NT2/D1 (cell line): ENCODE results near the gene FAF1.

ENCODE experiments used
- DNase-seq: peaks from one replicate; pipeline ENCODE4 v3.0.0-alpha.2; 2011; ENCODE audit warnings: low read depth, low spot score
- H3K27me3 ChIP-seq: 2 replicates; pipeline ENCODE4 v1.6.0; 2011; ENCODE audit warnings: mild to moderate bottlenecking; ENCODE audit not compliant: insufficient read length, insufficient read depth
- H3K36me3 ChIP-seq: 2 replicates; pipeline ENCODE4 v1.6.1; 2011; ENCODE audit warnings: mild to moderate bottlenecking, low read length, mixed read lengths; ENCODE audit not compliant: insufficient read depth, insufficient read length
- H3K4me1 ChIP-seq: 2 replicates; pipeline ENCODE4 v1.5.1; 2011; ENCODE audit not compliant: insufficient read depth, insufficient read length
- H3K4me3 ChIP-seq: 2 replicates; pipeline ENCODE4 v1.5.1; 2011; ENCODE audit warnings: low read depth; ENCODE audit not compliant: insufficient read length
- H3K9ac ChIP-seq: 2 replicates; pipeline ENCODE4 v1.6.0; 2011; ENCODE audit warnings: low read depth; ENCODE audit not compliant: insufficient read length
- H3K9me3 ChIP-seq: 2 replicates; pipeline ENCODE4 v1.5.1; 2011; ENCODE audit warnings: mild to moderate bottlenecking, low read length; ENCODE audit not compliant: insufficient read depth
- SUZ12 ChIP-seq: IDR thresholded peaks from 2 replicates; pipeline ENCODE4 v1.6.1; 2011; ENCODE audit not compliant: insufficient read length, insufficient read depth; ENCODE audit errors: extremely low read depth
- YY1 ChIP-seq: IDR thresholded peaks from 2 replicates; pipeline ENCODE4 v1.6.1; 2011; ENCODE audit not compliant: insufficient read length, insufficient read depth
- ZNF274 ChIP-seq: IDR thresholded peaks from 2 replicates; pipeline ENCODE4 v1.6.1; 2011; ENCODE audit warnings: mild to moderate bottlenecking, low read depth, low read length

The FAF1 gene

DNA sequence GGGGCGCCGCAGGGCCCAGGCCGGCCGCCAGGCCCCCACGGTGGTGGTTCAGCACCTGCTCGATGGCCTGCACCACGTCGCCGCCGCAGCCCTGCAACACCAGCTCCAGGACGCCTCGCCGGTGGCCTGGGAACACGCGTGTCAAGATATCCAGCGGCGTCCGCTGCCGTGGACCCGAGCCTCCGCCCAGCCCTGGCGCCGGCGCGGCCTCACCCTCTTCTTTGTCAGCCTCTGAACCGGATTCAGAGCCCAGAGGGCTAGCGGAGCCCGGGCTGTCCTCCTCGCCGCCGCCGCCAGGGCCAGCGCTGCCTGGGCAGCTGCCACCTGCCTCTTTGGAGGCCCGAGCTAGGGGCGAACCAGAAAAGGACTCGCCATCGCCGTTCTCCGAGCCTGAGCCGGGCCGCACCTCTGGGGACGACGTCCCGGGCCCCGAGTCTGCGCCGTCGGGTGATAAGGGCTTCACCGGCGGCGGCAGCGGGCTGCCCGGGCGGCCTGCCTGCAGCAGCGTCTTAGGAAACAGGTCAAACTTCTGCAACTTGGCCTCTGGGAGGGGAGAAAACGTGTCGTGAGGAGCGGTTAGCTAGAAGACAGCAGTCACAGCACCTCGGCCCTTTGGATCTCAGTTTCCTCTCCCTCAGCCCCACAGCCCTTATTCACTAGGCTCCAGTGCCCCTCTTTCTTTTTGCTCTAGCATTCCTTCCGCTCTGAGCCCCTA lies 540.7 kb downstream of the FAF1 start:
- peak overlapping the region; percentile 45 for H3K4me3 ChIP-seq
- TF ChIP-seq YY1 (no peak), SUZ12 (peak; percentile 100), ZNF274 (no peak)
- H3K4me1 ChIP-seq: peaks cover 28% of the 10 kb centered on the region
- H3K9me3 ChIP-seq: no peaks in the 10 kb centered on the region
- no peak for DNase-seq
- no peaks in the 10 kb centered on the region for H3K36me3 ChIP-seq
- peaks cover 100% of the 10 kb centered on the region for H3K27me3 ChIP-seq
- H3K9ac ChIP-seq: peak overlapping the region; percentile 37

DNA sequence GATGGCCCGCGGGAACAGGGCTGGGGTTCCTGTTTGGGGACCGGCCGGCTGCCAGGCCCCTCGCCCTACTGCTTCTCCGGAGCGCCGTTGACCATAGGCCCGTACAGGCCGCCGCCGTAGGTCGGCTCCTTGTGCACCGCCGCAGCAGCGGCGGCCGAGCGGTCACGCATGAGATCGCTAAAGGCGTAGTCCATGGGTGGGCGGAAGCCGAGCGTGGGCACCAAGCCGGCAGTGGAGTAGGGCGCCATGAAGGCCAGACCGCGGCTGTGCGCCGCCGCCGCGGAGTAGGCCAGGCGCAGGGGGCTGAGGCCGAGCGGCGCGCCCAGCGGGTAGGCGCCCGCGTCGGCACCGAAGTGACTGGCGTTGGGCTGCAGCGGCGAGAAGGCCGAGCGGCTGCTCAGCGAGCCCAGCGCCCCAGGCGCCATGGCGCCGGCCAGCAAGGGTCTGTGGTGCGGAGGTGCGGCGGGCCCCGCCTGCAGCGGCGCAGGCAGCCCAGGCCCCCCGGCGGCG lies 541.4 kb downstream of the FAF1 start:
- Histone ChIP-seq H3K27me3 (peaks cover 100% of the 10 kb centered on the region), H3K4me1 (peaks cover 28% of the 10 kb centered on the region), H3K9ac (peak overlapping the region; percentile 65), H3K9me3 (no peaks in the 10 kb centered on the region), H3K36me3 (no peaks in the 10 kb centered on the region), H3K4me3 (peak overlapping the region; percentile 45)
- no peak for DNase-seq
- TF ChIP-seq YY1 (no peak), SUZ12 (peak; percentile 100)

DNA sequence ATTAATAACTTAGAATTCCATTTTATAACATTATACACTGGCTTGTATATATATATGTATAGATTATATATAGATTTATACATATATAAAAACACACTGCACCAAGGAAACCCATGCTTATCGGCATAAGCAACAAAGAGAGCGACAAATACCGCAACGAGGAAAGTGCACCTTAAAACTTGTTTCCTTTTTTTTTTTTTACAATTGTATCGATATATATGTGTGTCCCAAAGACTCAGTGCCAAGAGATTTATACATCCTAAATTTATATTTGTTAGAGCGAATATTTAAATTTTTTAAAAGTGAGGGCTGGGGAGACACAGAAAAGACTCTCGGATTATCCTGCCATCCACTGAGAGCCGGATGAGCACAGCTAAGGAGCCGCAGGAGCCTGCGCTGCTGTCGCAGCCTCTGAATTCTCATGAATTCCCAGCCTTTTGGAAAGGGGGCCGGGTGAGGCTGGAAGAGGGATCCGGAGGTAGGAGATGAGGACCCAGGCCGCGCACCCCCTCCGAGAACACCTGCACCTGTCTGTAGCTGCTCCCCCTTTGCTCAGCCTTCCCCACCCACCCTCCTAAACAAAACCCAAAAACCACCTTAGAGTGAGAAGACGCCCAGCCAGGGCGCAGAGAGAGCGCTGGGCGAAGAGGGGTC lies 542.0 kb downstream of the FAF1 start:
- no peak for DNase-seq
- no peak for TF ChIP-seq ZNF274
- TF ChIP-seq SUZ12: no peak
- TF ChIP-seq YY1: no peak
- H3K36me3 ChIP-seq: no peaks in the 10 kb centered on the region
- peaks cover 100% of the 10 kb centered on the region for H3K27me3 ChIP-seq
- peaks cover 27% of the 10 kb centered on the region for H3K4me1 ChIP-seq
- H3K4me3 ChIP-seq: peak overlapping the region; percentile 45
- H3K9ac ChIP-seq: no peak overlapping the region
- 0 out of 2 replicates have a peak, but pooled peaks cover under 1% of the 10 kb centered on the region for H3K9me3 ChIP-seq

DNA sequence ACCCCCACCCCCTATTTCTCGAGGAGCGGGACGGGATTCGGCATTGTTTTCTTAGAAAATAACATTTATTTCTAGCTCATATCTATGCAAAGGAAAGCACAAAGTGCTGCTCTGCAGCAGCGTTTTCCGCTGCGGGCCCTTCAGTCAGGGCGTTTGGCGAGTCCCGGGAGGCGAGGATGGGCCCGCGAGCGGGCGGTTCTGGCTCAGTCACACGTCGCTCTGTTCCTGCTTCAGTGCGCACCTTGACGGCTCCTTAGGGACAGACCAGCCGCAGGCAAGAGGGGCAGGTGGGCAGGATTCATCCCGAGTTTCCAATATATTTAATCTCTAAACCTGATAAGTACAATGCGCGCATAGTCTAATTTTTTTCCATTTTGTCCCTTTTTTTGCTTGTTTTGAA lies 542.6 kb downstream of the FAF1 start:
- no peak for DNase-seq
- no peak for TF ChIP-seq ZNF274
- TF ChIP-seq SUZ12: peak; percentile 44
- no peak for TF ChIP-seq YY1
- no peak overlapping the region for H3K4me3 ChIP-seq
- H3K27me3 ChIP-seq: peaks cover 100% of the 10 kb centered on the region
- peaks cover 21% of the 10 kb centered on the region for H3K4me1 ChIP-seq
- H3K9ac ChIP-seq: no peak overlapping the region
- 0 out of 2 replicates have a peak, but pooled peaks cover 5% of the 10 kb centered on the region for H3K9me3 ChIP-seq
- H3K36me3 ChIP-seq: no peaks in the 10 kb centered on the region

DNA sequence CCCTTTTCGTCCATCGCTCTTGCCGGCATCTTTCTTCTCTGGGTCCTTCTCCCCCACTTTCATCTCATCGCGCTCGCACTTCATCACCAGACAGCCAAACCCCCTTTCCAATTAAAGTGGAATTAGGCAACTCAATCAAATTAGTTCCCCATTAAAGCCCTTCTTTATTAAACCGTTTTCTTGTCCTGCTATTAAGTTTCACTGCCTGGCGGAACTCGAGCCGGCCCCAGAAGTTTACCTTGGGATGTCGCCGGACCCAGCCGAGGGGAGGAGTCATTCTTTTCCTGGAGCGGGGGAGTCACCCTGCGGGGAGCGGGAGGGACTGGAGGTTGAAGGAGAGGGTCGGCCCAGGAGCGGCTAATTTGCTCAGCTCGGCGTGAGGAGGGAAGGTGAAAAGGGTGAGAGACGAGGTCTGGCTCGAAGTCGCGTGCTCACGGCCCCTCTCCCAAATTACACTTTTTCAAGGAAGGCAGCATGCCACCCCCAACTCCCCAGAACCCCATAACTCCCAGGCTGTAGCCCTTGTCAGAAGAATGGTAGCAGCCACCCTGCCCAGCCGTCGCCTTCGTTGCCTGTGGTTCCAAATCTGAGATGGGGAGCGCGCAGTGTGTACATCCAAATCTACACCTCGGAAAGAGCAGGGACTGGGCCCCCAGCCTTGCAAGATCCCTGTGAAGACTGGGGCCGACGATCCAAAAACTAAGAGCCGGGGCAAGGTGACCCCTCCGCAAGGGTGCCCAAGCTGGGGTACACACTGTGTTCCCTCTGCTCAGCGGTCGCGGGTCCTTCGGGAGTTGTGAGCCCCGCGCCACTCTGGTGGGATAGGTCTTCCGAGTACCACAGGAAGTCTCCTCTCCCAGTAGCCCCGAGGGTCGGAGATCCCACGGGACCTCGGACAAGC lies 543.3 kb downstream of the FAF1 start:
- peaks cover 19% of the 10 kb centered on the region for H3K4me1 ChIP-seq
- no peak for DNase-seq
- H3K36me3 ChIP-seq: no peaks in the 10 kb centered on the region
- peak overlapping the region; percentile 21 for H3K9ac ChIP-seq
- H3K27me3 ChIP-seq: peaks cover 100% of the 10 kb centered on the region
- H3K4me3 ChIP-seq: peak overlapping the region; percentile 40
- 0 out of 2 replicates have a peak, but pooled peaks cover 5% of the 10 kb centered on the region for H3K9me3 ChIP-seq
- TF ChIP-seq SUZ12 (peak; percentile 99), ZNF274 (no peak), YY1 (no peak)

DNA sequence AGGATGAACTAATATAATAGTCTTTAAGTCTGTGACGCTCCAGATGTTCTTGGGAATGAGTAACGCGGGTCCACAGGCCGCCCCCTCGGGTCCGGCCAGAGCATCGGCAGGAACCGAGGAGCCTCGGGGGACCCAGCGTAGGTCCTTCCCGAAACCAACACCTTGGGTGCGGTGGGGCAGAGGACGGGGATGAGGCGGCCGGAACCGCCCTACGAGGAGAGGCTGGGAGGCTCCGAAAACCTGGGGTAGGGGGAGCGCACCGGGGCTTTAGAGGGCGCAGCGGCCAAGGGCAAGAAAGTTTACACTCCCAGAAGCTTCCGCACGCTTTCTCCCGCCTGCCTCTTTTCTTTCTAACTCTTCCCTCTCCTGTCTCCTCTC lies 543.9 kb downstream of the FAF1 start:
- H3K36me3 ChIP-seq: no peaks in the 10 kb centered on the region
- no peak for DNase-seq
- TF ChIP-seq ZNF274: no peak
- no peak for TF ChIP-seq SUZ12
- TF ChIP-seq YY1: no peak
- H3K4me1 ChIP-seq: peaks cover 19% of the 10 kb centered on the region
- 0 out of 2 replicates have a peak, but pooled peaks cover 5% of the 10 kb centered on the region for H3K9me3 ChIP-seq
- peak overlapping the region; percentile 37 for H3K4me3 ChIP-seq
- H3K27me3 ChIP-seq: peaks cover 100% of the 10 kb centered on the region
- no peak overlapping the region for H3K9ac ChIP-seq
